GM18508 (cell line): Measurements from ENCODE around the gene CNTRL.
"Not testable (repeated sequence)": the region's sequence is repeated elsewhere in the genome, so short reads cannot be mapped to it uniquely, and the experiment has no call there.

ENCODE experiments used
- ATAC-seq: cut with Tn5 transposase; IDR thresholded peaks from one replicate; pipeline ENCODE4 v1.9.1; 2021; ENCODE audit warnings: moderate number of reproducible peaks; ENCODE audit not compliant: insufficient read depth, unreplicated experiment

Gene CNTRL

DNA sequence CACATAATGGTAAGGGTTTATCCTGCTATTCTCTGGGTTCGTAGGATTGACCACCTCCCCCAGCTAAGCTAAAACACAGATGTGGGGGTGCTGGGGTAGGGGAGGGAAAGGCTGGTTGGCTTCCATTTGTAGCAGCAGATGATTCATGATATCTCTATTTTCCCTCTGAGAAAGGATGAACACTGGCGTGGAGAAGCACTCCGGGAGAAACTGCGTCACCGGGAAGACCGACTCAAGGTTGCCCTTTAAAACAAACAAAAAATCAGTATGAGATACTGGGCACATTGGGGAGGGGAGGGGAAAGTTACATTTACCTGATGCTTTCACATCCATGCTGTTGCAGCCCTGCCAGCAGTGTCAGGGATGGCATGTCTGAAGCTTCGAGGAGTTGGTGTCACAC, 98.7 kb downstream of the CNTRL start:
- ATAC-seq = no peak

DNA sequence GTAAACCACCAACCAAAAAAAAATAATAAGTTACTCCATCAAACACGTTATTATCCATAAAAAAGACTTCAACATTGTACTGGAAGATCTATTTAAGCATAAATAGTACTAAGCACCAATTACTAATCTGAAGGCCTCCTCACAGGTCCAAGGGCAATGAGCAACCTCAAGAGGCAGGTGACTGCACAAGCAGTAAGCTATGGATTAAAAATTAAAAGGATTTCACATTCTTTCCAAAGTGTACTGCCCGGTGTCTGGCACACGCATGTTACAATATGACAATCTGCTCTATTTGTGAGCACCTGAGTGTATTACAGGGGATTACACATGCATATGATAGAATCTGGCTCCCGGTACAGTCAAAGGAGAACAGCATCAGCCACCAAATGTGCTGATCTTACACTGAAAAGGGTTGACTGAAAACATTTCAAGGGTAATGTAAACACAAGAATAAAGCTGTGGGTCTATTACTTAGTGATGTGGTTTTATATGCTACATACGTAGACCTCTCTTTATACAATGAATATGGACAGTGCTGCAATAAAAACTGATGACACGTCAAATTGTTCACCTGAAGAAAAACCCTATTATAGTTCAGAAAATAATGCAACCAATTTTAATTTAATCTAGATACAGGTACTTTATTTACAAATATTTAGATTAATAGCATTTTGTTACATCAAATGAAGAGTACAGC, 104.1 kb downstream of the CNTRL start:
- no peak for ATAC-seq

DNA sequence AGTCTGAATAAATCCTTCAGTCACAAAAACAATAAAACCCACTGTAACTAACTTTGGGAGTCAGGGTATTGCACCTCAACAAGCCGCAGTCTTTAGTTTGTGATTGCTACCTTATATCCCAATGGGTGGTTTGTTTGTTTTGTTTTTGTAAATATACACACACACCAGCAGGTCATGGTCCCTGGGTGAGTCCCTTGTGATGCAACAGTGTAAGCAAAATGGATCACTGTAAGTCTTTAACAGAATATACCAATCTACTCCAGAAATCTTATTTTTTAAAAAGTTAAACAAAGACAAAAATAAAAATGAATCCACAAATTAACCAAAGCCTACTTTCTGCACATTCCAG, 104.6 kb downstream of the CNTRL start:
- ATAC-seq = not testable (repeated sequence)

DNA sequence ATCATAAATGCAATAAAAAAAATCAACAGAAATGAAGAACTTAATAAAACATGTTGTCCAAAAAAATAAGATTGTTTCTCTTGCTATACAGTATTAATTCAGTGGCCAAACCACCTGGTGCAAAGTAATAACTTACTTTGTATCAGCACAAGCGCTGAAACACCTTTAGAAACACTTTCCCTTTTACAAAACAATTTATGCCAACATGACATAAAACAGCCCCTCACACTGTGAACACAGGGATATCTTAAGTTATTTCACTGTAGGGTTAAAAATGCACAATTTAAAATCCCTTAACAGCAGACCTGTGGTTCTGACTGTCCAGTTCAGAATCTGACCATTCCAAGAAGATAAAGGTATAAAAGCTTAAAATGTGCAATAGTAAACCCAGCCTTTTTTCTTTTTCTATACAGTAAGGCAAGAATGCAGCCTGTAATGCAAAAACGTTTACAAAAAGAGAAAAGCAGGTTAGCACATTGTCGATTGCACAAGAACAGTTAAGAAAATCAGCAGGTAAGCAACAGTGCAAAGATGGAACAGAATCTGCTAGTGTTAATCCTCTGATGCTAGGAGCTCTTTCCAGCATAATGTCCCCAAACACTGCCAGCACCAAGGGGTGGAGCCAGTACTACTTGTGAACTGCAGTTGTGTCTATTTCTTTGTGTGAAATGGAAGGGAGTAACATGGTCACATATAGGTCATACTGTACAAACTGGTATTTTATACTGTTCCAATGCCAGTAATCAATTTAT, 105.4 kb downstream of the CNTRL start:
- no peak for ATAC-seq

GRCh38 chr9:121182101-121182836, 107.5 kb downstream of the CNTRL start:
- ATAC-seq = no peak

DNA sequence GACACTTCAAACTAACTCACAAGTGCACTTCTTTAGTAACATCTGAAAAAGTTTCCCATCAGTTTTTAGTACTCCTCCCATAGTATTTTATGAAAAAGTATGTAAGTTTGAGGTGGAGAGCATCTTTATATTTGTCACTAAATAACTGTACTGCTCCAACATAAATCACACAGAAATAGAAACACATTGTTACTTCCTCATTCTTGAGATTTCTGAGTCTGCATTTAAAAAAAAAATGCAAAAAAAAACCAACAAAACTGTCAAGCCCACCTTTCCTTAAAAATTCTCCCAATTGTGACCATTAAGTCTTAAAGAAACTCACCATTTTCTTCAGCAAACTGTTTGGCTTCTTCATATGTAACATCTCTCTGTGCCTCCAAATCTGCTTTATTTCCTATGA, 108.2 kb downstream of the CNTRL start:
- ATAC-seq = no peak

- ATAC-seq = no peak
These were observed 109.1 kb downstream of the CNTRL start for GRCh38 chr9:121183666-121184423.

- no peak for ATAC-seq
These were observed 109.7 kb downstream of the CNTRL start for GRCh38 chr9:121184463-121184862.

GRCh38 chr9:121185178-121185745, 110.5 kb downstream of the CNTRL start:
- ATAC-seq = no peak

GRCh38 chr9:121185774-121186403, 111.1 kb downstream of the CNTRL start:
- no peak for ATAC-seq

GRCh38 chr9:121187636-121188305, 113.0 kb downstream of the CNTRL start:
- ATAC-seq = no peak

DNA sequence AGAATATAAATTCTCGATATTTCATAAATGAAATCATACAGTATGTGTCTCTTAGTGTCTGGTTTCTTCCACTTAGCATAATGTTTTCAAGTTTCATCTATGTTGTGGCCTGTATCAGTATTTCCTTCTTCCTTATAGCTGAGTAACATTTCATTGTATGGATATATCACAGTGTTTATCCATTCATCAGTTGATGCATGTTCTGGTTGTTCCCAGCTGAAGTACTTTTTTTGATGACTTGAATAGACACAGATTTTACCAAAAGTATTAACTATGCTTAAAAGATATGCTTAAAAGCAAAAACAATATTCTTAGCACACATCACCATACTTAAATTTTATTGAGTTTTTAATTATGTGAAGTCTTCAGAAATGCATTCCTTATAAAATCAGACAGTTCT, 114.3 kb downstream of the CNTRL start:
- no peak for ATAC-seq

DNA sequence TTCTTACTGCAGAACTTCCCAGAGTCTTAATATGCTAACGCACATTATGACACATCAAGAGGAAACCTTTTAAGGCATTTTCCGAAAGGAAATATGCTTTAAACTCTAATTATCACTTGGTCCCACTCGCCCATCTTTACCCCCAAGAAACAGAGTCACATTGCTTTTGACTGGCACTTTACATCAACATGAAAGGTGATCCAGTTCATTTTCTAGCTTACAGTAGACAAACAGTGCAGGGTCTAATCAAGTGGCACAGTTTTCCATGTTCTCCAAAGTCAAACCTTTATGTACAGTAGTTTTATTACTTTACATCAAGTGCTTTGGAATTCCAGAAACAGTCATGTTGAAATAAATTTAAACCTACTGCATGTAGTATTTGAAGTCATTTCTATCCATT, 114.9 kb downstream of the CNTRL start:
- no peak for ATAC-seq

- ATAC-seq = no peak
These were observed 116.5 kb downstream of the CNTRL start for GRCh38 chr9:121191235-121191634.

- ATAC-seq = no peak
These were observed 117.8 kb downstream of the CNTRL start for GRCh38 chr9:121192518-121192917.

DNA sequence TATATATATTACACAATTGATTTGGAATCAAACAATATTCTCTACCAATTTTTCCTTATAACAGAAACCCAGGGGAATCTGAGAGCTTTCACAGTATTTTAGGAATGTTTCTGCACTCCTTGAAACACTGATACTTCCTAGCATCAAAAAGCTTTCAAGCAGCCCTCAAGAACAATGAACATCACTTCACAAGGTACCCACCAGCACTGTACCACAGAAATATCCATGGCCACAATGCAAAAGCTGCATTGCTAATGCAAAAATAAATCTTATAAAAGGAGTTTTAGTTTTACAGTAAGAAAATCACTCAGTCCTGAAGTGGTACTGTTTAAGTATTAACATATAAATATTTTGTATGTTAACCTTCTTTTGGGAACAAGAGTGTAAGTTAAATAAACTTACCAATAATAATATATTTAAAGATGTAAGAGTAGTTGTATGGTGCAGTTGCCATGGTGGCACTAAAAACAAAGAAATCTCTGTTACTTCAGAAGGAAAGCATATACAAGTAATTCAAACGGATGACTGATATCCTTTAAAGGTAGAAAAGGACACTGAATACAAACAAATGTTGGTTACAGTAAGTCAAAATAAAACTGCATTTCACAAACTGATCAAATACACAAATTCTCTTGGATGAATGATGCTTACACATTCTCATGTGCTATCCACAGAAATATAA, 118.3 kb downstream of the CNTRL start:
- no peak for ATAC-seq

- ATAC-seq = no peak
These were observed 120.0 kb downstream of the CNTRL start for GRCh38 chr9:121194730-121195129.

DNA sequence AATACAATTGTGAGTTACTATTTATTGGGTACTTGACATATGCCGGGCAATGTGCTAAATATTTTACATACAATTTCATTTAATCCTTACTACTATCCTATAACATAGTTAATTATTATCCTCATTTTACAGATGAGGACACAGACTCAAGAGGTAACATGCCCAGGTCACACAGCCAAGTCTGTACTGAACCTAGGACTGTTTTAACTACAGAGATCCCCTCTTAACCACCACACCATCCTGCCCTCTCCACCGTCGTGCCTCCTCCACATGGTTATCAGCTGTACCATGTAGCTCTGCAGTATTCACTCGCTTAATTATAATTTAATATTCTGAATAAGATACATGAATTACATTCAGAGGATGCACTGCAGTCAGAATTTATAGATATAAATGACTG, 121.6 kb downstream of the CNTRL start:
- ATAC-seq = no peak

DNA sequence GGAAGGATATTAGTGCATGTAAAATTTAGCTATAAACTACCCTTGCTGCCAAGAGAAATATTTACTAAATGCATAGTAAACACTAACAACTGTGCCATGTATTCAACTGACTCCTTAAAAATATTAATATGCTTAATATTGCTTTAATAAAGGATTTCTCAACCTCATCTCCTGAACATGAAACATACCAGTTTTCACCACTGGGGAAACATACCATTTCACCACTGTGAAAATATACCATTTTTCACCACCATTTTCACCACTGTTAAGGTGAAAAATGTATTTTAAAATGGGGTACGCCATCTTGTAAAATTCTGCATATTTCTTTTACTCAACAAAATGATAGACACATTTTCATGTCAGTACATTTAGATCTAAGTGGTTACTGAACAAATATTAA, 122.4 kb downstream of the CNTRL start:
- ATAC-seq = no peak
